Right atrium auricular region (tissue), 2 donors: ENCODE data around the gene PDZD2. TPM values are rescaled to one million over a fixed set of nuclear protein-coding genes. Genes with fewer than 3 reads are reported as not detected.
"Not testable (repeated sequence)": the region's sequence is repeated elsewhere in the genome, so short reads cannot be mapped to it uniquely, and the experiment has no call there.

ENCODE experiments used
- DNase-seq: peaks from one replicate; pipeline ENCODE4 v3.0.0-alpha.2; 2019; ENCODE audit warnings: low spot score
- H3K27ac ChIP-seq, 2 donors: fragments of 200-600 bp; sonication (generic); 1 replicate in 1 of 2; 2 replicates in 1 of 2; pipeline ENCODE4 v1.5.1; 2016 to 2019
- H3K27me3 ChIP-seq, 2 donors: fragments of 200-600 bp; sonication (generic); one replicate each; pipeline versions ENCODE4 v1.5.1 to v1.6.0; 2017 to 2019
- H3K36me3 ChIP-seq: fragments of 200-600 bp; sonication (generic); one replicate; pipeline ENCODE4 v1.5.1; 2016
- H3K4me1 ChIP-seq, 2 donors: fragments of 200-600 bp; sonication (generic); one replicate each; pipeline versions ENCODE4 v1.5.1 to v1.6.0; 2017 to 2019
- H3K4me3 ChIP-seq, 2 donors: fragments of 200-600 bp; sonication (generic); 1 replicate in 1 of 2; 2 replicates in 1 of 2; pipeline ENCODE4 v1.5.1; 2017 to 2019; ENCODE audit warnings: mild to moderate bottlenecking in 1 of 2, moderate library complexity in 1 of 2
- H3K9me3 ChIP-seq, 2 donors: fragments of 200-600 bp; sonication (generic); one replicate each; pipeline ENCODE4 v1.5.1; 2019
- total RNA-seq, 2 donors: library from RNA; depleted of rRNA; stranded (reverse); fragments of >200 nt; gene quantifications; one replicate each; pipeline ENCODE4 v1.1.0, GENCODE V29; 2016
- TF ChIP-seq, protein P1 (sequence below), 2 donors: fragments of 200-600 bp; sonication (generic); IDR thresholded peaks; one replicate each; pipeline ENCODE4 v1.5.1; 2019; ENCODE audit warnings: antibody characterized with exemption in 2 of 2

The PDZD2 gene
- total RNA-seq, 2 donors from 2014 or later, result 79.5 to 86.4 TPM

DNA sequence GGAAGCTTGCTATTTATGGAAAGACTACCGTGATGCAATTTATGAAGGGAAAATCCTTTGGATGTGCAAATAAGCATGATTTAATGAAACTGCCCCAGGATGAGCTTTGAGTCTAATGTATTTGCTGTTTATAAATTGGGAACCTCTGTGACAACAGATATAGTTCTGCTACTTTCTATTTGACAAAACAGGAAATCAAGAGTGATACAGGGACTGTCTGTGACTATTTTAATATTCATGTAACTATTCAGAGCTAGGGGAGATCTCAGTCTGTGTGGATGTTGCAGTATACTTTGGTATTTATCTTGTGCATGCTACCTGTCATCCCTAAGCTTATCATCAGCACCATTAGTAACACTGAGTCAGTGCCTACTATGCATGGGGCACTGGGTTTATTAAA lies 132.1 kb downstream of the PDZD2 start:
- H3K4me1 ChIP-seq, result peaks cover 0 to 47% of the 10 kb centered on the region in 2 donors
- peaks cover 0 to 5% of the 10 kb centered on the region in 2 donors for H3K9me3 ChIP-seq
- H3K36me3 ChIP-seq, result no peaks in the 10 kb centered on the region
- no peak overlapping the region for H3K27ac ChIP-seq
- DNase-seq, result no peak
- no peak overlapping the region for H3K4me3 ChIP-seq
- TF ChIP-seq, protein P1, sequence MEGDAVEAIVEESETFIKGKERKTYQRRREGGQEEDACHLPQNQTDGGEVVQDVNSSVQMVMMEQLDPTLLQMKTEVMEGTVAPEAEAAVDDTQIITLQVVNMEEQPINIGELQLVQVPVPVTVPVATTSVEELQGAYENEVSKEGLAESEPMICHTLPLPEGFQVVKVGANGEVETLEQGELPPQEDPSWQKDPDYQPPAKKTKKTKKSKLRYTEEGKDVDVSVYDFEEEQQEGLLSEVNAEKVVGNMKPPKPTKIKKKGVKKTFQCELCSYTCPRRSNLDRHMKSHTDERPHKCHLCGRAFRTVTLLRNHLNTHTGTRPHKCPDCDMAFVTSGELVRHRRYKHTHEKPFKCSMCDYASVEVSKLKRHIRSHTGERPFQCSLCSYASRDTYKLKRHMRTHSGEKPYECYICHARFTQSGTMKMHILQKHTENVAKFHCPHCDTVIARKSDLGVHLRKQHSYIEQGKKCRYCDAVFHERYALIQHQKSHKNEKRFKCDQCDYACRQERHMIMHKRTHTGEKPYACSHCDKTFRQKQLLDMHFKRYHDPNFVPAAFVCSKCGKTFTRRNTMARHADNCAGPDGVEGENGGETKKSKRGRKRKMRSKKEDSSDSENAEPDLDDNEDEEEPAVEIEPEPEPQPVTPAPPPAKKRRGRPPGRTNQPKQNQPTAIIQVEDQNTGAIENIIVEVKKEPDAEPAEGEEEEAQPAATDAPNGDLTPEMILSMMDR (IDR thresholded peaks at IDR 0.05), result no peak
- no peaks in the 10 kb centered on the region for H3K27me3 ChIP-seq

DNA sequence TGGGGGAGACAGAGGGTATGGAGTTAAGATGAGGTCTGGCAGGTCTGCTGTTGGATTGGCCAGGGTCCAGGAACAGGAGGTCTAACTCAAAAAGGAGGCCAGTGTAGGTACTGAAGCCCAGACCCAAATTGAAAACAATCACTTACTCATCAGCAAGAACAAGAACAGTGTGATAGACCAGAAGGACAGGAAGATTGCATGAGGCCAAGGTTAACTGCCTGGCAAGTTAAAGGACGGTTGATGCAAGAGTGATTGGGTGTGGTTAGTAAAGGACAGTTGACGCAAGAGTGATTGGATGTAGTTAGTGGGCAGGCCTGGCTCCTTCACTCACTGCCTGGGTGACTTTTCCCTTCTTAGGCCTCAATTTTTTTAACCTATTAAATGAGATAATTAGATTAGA lies 132.6 kb downstream of the PDZD2 start:
- Histone ChIP-seq H3K27ac (no peak overlapping the region), H3K36me3 (no peaks in the 10 kb centered on the region), H3K4me1 (peaks cover 0 to 51% of the 10 kb centered on the region in 2 donors), H3K4me3 (no peak overlapping the region), H3K27me3 (no peaks in the 10 kb centered on the region), H3K9me3 (peaks cover 0 to 5% of the 10 kb centered on the region in 2 donors)
- DNase-seq, result no peak
- TF ChIP-seq, protein P1 (IDR thresholded peaks at IDR 0.05), result no peak

DNA sequence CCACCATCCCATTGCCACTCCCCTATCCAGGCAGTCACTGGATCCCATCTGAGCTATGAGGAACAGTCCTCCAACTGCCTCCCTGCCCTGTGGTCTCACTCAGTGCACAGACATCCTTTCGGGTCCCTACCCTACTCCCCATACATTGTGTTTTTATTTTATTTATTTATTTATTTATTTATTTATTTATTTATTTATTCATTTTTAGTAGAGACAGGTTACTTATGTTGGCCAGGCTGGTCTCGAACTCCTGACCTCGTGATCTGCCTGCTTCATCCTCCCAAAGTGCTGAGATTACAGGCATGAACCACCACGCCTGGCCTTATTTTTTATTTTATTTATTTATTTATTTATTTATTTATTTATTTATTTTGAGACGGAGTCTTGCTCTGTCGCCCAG lies 137.4 kb downstream of the PDZD2 start:
- peak overlapping the region; percentile 54 to 62 for H3K27ac ChIP-seq
- H3K36me3 ChIP-seq, H3K4me3 ChIP-seq, H3K9me3 ChIP-seq, H3K27me3 ChIP-seq, DNase-seq: not testable (repeated sequence)
- H3K4me1 ChIP-seq, result peaks cover 0 to 36% of the 10 kb centered on the region in 2 donors

DNA sequence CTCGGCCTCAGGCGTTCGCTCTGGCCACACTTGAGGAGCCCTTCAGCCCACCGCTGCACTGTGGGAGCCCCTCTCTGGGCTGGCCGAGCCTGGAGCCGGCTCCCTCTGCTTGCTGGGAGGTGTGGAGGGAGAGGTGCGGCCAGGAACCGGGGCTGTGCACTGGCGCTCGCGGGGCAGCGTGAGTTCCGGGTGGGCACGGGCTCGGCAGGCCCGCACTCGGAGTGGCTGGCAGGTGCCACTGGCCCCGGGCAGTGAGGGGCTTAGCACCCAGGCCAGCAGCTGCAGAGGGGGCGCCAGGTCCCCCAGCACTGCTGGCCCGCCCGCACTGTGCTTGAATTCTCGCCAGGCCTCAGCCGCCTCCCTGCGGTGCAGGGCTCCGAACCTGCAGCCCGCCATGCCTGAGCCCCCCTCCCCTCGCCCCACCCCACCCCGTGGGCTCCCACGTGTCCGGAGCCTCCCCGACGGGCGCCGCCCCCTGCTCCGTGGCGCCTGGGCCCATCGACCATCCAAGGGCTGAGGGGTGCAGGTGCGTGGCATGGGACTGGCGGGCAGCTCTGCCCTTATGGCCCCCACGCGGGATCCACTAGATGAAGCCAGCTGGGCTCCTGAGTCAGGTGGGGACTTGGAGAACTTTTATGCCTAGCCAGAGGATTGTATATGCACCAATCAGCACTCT lies 138.2 kb downstream of the PDZD2 start:
- no peak overlapping the region for H3K27ac ChIP-seq
- H3K4me1 ChIP-seq, result peaks cover 0 to 41% of the 10 kb centered on the region in 2 donors
- H3K9me3 ChIP-seq, result peaks cover 0 to 5% of the 10 kb centered on the region in 2 donors
- H3K36me3 ChIP-seq, result peaks cover 4% of the 10 kb centered on the region
- H3K27me3 ChIP-seq, result no peaks in the 10 kb centered on the region
- no peak for DNase-seq
- TF ChIP-seq, protein P1 (IDR thresholded peaks at IDR 0.05), result no peak
- H3K4me3 ChIP-seq, result no peak overlapping the region

DNA sequence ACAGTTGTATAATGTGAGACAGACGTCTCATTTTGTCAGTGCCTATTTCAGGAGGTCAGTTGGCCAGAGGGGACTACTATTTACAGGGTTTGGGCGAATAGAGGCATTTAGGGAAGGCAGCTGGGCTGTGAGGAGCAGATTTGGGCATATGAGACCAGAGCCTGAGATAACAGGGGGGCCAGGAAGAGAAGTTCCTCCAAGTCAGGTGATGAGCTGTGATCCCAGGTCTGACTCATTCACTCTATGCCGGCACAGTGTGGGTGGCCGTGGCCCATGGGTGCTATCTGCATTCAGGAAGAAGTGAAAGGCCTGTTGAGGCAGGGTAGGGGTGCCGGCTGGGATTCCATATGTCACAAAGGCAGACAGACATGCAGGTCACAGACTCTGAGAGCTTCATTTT lies 142.8 kb downstream of the PDZD2 start:
- peaks cover 4% of the 10 kb centered on the region for H3K36me3 ChIP-seq
- peaks cover 0 to 35% of the 10 kb centered on the region in 2 donors for H3K4me1 ChIP-seq
- H3K27me3 ChIP-seq, result no peaks in the 10 kb centered on the region
- no peak for DNase-seq
- no peak overlapping the region for H3K4me3 ChIP-seq
- no peaks in the 10 kb centered on the region for H3K9me3 ChIP-seq
- peak overlapping the region in 1 of 2 donors; percentile 27 for H3K27ac ChIP-seq
- TF ChIP-seq, protein P1 (IDR thresholded peaks at IDR 0.05), result no peak

DNA sequence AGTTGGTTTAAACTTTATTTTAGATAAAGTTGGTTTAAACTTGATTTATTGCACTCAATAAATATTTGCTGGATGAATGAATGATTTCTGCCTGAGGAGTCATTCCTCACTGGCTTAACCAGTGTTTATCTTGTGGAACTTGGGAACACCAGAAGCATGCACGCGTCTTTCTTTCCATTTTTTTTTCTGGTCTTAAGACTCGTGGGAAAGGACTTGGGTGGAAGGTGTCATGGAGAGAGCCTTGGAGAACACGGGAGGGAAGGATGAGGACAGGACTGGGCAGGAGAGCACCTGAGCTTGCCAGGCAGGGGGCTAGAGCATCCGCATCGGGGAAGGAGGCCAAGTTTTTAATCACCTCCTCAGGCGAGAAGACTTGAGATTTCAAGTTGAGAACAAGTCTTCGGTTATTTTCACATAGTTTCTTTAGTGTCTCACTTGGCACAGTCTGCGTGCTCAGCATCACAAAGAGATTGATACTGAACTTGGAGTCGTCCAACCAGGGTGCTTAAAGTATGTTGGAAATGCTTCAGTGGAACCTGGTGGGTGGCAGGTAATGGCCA lies 144.2 kb downstream of the PDZD2 start:
- H3K27ac ChIP-seq, result no peak overlapping the region

More for the DNA sequence above, 144.2 kb downstream of the PDZD2 start:
- H3K4me1 ChIP-seq, result peaks cover 0 to 35% of the 10 kb centered on the region in 2 donors
- TF ChIP-seq, protein P1 (IDR thresholded peaks at IDR 0.05), result no peak
- no peaks in the 10 kb centered on the region for H3K9me3 ChIP-seq
- H3K4me3 ChIP-seq, result no peak overlapping the region
- H3K27me3 ChIP-seq, result no peaks in the 10 kb centered on the region
- peaks cover 4% of the 10 kb centered on the region for H3K36me3 ChIP-seq
- no peak for DNase-seq
